VCaP (cell line): Measurements from ENCODE around the gene OSBPL10.
"Not testable (repeated sequence)": the region's sequence is repeated elsewhere in the genome, so short reads cannot be mapped to it uniquely, and the experiment has no call there.

Source experiments
- H3K27ac ChIP-seq: fragments of 450-650 bp; 2 replicates; pipeline ENCODE4 v1.5.1; 2017
- TF ChIP-seq, protein P1 (sequence below): fragments of 450-650 bp; conservative IDR thresholded peaks from 2 replicates; pipeline ENCODE4 v1.5.1; 2017; ENCODE audit warnings: mild to moderate bottlenecking, moderate library complexity

OSBPL10 gene

DNA sequence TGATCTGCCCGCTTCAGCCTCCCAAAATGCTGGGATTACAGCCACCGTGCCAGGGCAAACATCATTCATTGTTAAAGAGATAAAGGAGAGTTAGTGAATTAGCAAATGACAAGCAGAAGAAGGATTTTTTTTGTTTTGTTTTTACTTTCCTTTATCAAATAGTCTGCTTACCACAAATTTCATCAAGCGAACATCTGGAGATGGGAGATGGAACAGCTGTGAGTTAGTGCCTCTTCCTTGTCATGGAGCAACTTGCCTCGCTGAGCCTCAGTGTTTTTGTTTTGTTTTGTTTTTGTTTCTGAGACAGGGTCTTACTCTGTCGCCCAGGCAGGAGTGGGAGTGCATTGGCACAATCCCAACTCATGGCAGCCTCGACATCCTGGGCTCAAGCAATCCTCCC, 16.4 kb upstream of the OSBPL10 start:
- TF ChIP-seq, protein P1, sequence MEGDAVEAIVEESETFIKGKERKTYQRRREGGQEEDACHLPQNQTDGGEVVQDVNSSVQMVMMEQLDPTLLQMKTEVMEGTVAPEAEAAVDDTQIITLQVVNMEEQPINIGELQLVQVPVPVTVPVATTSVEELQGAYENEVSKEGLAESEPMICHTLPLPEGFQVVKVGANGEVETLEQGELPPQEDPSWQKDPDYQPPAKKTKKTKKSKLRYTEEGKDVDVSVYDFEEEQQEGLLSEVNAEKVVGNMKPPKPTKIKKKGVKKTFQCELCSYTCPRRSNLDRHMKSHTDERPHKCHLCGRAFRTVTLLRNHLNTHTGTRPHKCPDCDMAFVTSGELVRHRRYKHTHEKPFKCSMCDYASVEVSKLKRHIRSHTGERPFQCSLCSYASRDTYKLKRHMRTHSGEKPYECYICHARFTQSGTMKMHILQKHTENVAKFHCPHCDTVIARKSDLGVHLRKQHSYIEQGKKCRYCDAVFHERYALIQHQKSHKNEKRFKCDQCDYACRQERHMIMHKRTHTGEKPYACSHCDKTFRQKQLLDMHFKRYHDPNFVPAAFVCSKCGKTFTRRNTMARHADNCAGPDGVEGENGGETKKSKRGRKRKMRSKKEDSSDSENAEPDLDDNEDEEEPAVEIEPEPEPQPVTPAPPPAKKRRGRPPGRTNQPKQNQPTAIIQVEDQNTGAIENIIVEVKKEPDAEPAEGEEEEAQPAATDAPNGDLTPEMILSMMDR: no peak
- H3K27ac ChIP-seq: no peak overlapping the region

DNA sequence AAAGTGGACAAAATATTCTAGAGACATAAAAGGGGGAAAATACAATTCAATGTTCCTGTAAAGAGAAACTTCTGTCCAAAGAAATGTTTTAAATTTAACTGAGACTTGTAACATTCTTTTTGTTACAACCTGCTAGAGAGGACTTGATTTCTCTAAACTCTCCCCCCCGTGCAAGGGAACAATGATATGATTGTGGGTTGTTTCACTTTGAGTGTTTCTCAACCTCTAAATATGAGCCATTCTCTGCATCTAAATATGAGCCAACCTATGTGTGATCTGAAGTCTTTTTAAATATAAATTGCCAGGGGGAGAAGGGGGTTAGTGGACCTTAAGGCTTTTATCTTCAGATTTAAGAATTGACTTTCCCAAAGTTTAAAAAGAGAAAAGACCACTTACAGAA, 15.1 kb upstream of the OSBPL10 start:
- TF ChIP-seq, protein P1: no peak
- H3K27ac ChIP-seq: no peak overlapping the region

DNA sequence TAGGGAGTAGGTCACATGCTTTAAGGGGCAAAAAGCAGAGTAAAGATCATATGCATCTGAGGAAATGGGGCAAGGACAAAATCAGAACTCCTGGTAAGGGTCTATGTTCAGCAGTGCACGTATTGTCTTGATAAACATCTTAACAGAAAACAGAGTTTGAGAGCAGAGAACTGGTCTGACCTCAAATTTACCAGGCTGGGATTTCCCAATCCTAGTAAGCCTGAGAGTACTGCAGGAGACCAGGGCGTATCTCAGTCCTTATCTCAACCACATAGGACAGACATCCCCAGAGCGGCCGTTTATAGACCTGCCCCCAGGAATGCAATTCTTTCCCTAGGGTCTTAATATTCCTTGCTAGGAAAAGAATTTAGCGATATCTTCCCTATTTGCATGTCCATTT, 14.0 kb upstream of the OSBPL10 start:
- not testable (repeated sequence) for H3K27ac ChIP-seq

DNA sequence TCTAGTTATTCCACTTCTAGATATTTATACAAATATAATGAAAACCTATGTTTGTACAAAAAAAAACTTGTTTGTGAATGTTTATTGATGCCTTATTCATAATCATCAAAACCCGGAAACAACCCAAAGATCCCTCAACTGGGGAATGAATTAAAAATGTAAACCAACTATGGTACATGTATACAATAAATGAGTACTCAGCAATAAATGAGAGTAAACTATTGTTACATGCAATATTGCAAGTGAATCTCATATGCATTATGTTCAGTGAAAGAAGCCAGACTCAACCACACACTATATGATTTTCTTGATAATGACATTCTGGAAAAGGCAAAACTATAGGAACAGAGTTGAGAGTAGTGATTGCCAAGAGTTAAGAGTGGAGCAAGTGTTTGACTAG, 12.8 kb upstream of the OSBPL10 start:
- TF ChIP-seq, protein P1: no peak
- no peak overlapping the region for H3K27ac ChIP-seq

DNA sequence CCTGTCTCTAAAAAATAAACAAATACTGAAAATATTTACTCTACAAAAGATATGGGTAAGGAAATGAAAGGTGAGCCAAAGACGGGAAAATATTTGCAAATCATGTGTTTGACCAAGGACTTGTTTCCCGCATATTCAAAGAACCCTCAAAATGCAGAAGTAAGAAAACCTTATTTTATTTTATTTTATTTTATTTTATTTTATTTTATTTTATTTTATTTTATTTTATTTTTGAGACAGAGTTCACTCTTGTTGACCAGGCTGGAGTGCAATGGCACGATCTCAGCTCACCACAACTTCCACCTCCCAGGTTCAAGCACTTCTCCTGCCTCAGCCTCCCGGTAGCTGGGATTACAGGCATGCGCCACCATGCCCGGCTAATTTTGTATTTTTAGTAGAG, 11.9 kb upstream of the OSBPL10 start:
- H3K27ac ChIP-seq: not testable (repeated sequence)

DNA sequence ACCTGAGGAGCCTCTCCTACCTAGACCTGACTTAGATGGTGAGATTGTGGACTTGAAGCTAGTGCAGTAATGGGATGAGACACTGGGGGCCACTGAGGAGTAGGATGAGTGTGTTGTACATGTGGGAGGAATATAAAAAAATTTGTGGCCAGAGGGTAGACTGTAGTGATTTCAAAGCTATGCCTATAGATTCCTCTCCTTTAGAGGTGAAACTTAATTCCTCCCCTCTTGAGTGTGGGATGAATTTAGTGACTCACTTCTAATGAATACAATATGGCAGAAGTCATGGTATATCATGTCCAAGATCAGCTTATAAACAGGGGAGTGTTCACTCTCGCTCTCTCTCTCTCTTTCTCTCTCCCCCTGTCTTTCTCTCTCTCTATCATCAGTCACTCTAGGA, 7.2 kb upstream of the OSBPL10 start:
- TF ChIP-seq, protein P1: no peak
- H3K27ac ChIP-seq: no peak overlapping the region

DNA sequence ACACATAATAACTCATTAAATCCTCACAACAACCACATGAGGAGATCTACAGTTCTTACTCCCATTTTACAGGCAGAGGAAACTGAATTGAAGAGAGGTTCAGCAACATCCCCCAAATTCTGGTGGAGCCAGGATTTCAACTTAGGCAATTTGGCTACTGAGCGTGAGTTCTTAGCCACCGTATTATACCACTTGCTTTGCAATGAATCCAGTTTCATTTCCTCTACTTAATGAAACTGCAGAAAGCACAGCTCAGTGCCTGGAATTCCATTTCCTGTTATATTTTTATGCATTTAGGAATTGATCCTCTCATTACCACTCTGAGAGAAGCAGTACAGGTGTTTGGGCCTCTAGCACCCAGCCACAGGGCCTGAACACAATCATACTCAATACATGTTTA, 4.8 kb upstream of the OSBPL10 start:
- TF ChIP-seq, protein P1: no peak
- H3K27ac ChIP-seq: no peak overlapping the region

DNA sequence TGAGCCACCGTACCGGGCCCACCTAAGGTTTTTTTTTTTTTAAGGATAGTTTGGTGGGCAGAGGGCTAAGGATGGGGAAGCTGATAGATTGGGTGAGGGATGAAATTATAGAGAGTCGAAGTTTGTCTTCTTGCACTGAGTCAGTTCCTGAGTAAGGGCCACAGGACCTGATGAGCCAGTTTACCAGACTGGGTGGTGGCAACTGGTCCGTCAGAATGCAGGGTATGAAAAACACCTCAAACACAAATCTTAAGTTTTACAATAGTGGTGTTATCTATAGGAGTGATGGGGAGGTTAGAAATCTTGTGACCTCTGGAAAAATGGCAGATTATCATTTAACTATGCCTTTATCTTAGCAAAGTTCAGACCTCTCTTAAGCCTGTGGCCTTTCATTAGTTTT, 3.3 kb upstream of the OSBPL10 start:
- TF ChIP-seq, protein P1: no peak
- no peak overlapping the region for H3K27ac ChIP-seq

DNA sequence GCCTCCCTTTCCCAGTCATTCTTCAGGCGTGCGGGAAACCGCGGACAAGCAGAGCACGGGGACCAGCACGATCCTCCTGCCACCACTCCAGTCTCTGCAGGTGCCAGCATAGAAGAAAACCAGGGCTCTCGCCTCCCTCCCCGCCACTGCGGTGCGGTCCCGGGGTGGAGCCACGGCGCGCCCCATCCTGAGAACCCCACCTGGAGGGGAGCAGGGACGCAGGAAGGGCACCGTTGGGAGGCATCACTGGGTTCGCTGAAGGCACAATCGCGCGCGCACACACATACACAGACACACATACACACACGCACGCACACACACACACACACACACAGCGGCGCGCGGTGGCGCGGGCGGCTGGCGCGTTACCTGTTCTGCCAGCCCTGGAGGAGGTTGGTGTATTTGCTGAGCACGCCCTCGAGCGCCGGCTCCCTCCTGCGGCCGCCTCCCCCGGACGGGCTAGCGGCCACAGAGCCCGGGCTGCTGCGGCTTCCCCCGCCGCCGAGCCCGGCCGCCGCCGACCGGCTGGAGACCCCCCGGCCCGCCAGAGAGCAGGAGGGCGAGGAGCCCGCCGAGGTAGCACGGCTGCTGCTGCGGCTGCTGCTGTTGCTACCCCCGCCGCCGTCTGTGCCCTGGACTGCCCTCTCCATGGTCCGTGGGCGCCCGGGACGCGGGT, 394 bp downstream of the OSBPL10 start:
- H3K27ac ChIP-seq: peak overlapping the region; percentile 99
- TF ChIP-seq, protein P1: peak; percentile 32
